Prostate gland (tissue), 2 donors: ENCODE results near the gene MS4A15.

ENCODE experiments used
- CTCF ChIP-seq, 4 experiments: fragments of 200-600 bp in 2 of 4; fragments of 450-650 bp in 2 of 4; sonication (generic) in 2 of 4; IDR thresholded peaks; 1 replicate in 3 of 4; 2 replicates in 1 of 4; pipeline ENCODE4 v1.5.1; 2016 to 2019; ENCODE audit warnings: antibody characterized with exemption in 4 of 4, mild to moderate bottlenecking in 2 of 4, moderate library complexity in 2 of 4
- POLR2A ChIP-seq: fragments of 450-650 bp; IDR thresholded peaks from one replicate; pipeline ENCODE4 v1.6.1; 2016; ENCODE audit warnings: antibody characterized with exemption, mild to moderate bottlenecking
- POLR2AphosphoS5 ChIP-seq: sonication (generic); formaldehyde crosslinking; IDR thresholded peaks from one replicate; pipeline ENCODE4 v1.6.1; 2017; ENCODE audit warnings: antibody characterized with exemption

- TF ChIP-seq CTCF (IDR thresholded peaks at IDR 0.05) (no peak), POLR2A (no peak), POLR2AphosphoS5 (no peak)
Observed at GRCh38 chr11:60792521-60792920, 35.9 kb downstream of the MS4A15 start.
